H1 (cell line): ENCODE data around the gene MACROD2. TPM values are rescaled to one million over a fixed set of nuclear protein-coding genes. Genes with fewer than 3 reads are reported as not detected.

Experiments
- CBX5 ChIP-seq: fragments of 300-800, 300-1000 bp; sonication (generic); IDR thresholded peaks from 2 replicates; pipeline ENCODE4 v1.7.1; 2016; ENCODE audit warnings: antibody characterized with exemption, low read length, low read depth
- CREB1 ChIP-seq: IDR thresholded peaks from 2 replicates; pipeline ENCODE4 v1.6.1; 2012; ENCODE audit warnings: inconsistent platforms
- CTCF ChIP-seq, 3 experiments: IDR thresholded peaks; 1 replicate in 2 of 3; 2 replicates in 1 of 3; pipeline versions ENCODE4 v1.5.1 to v1.6.1; 2011; ENCODE audit warnings: low read length in 3 of 3, mild to moderate bottlenecking in 3 of 3, inconsistent platforms in 2 of 3, low read depth in 1 of 3, moderate library complexity in 1 of 3; ENCODE audit not compliant: insufficient read depth in 1 of 3; ENCODE audit errors: control extremely low read depth in 1 of 3
- HDAC6 ChIP-seq: IDR thresholded peaks from one replicate; pipeline ENCODE4 v1.7.1; 2012; ENCODE audit warnings: low read depth, mild to moderate bottlenecking, inconsistent platforms, low read length, moderate library complexity
- NRF1 ChIP-seq: IDR thresholded peaks from 2 replicates; pipeline ENCODE4 v1.6.1; 2011; ENCODE audit warnings: mild to moderate bottlenecking, low read depth, low read length, improper control_type of control experiment
- POLR2AphosphoS5 ChIP-seq: IDR thresholded peaks from 2 replicates; pipeline ENCODE4 v1.6.1; 2011; ENCODE audit warnings: low read depth, low read length
- TAF7 ChIP-seq: optimal IDR thresholded peaks from 2 replicates; pipeline ENCODE3; 2011; ENCODE audit warnings: low read depth, mild to moderate bottlenecking, inconsistent platforms, low read length, moderate library complexity, borderline replicate concordance
- polyA plus RNA-seq, 7 experiments: library from polyadenylated mRNA; depleted of rRNA in 3 of 7; stranded (reverse) in 5 of 7; unstranded in 2 of 7; fragments of >200 nt in 5 of 7; fragments of 200-250 nt in 2 of 7; gene quantifications; 1 replicate in 5 of 7; 2 replicates in 1 of 7; 4 replicates in 1 of 7; pipeline versions ENCODE4 v1.2.1 to v1.2.3, GENCODE V29; 2011 to 2013; ENCODE audit warnings: missing spikeins in 2 of 7, mixed read lengths in 2 of 7
- total RNA-seq: library from RNA; stranded (reverse); fragmentation: NEBNext Ultra II Directional; extraction: Animal tissue kit (Norgen Biotek cat#: 25700); gene quantifications from 2 replicates; pipeline ENCODE4 v1.2.1, GENCODE V29; 2021

The MACROD2 gene
- total and polyA plus RNA-seq, 2 of the 8 experiments (the other 6 are each of a cell fraction or from before 2014, with no cell fraction given) = 0.70 to 3.9 TPM

DNA sequence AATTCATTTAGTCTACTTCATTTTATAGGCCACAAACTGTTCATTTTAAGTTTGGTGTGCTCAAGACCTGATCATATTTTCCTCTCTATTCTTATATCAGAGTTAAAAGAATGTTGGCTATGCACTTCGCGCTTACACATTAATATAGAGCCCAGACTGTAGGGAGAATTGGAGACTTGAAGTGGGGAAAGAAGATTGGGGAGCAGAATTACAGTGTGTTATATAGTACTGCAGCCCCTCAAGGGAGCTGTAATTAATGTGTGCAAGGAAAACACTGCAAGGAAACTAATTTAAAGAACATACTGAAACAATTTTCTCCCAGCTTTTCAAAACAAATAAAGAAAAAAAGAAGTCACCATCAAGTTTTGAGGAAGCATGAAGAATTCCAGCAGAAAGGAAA, 914.8 kb downstream of the MACROD2 start (continued):
- TF ChIP-seq CTCF (IDR thresholded peaks at IDR 0.05; ENCODE audit: control extremely low read depth in 1 of 3, insufficient read depth in 1 of 3, low read depth in 1 of 3, low read length in 3 of 3) = no peak
- no peak for TF ChIP-seq CREB1
- no peak for TF ChIP-seq CBX5
- TF ChIP-seq NRF1 = no peak
- no peak for TF ChIP-seq TAF7
- TF ChIP-seq HDAC6 = no peak
- no peak for TF ChIP-seq POLR2AphosphoS5
